HFFc6 (cell line): ENCODE data around the gene LRRC15. TPM values are rescaled to one million over a fixed set of nuclear protein-coding genes. Genes with fewer than 3 reads are reported as not detected.

Experiments used
- DNase-seq: peaks from one replicate; pipeline ENCODE4 v3.0.0-alpha.2; 2018
- H3K27ac Mint-ChIP-seq: 2 replicates; pipeline ENCODE4 v1.8.0; 2020; ENCODE audit warnings: mild to moderate bottlenecking, mixed read lengths
- H3K27me3 Mint-ChIP-seq: 2 replicates; pipeline ENCODE4 v1.8.0; 2021; ENCODE audit warnings: mild to moderate bottlenecking, moderate library complexity, mixed read lengths; ENCODE audit not compliant: insufficient read depth
- H3K36me3 Mint-ChIP-seq: 2 replicates; pipeline ENCODE4 v1.8.0; 2021; ENCODE audit warnings: low read depth, mixed read lengths
- H3K4me1 Mint-ChIP-seq: 2 replicates; pipeline ENCODE4 v1.8.0; 2020; ENCODE audit warnings: low read depth, mixed read lengths
- H3K4me3 Mint-ChIP-seq: 2 replicates; pipeline ENCODE4 v1.8.0; 2020; ENCODE audit warnings: mild to moderate bottlenecking, moderate library complexity, mixed read lengths
- H3K9me3 Mint-ChIP-seq: 2 replicates; pipeline ENCODE4 v1.8.0; 2020; ENCODE audit warnings: mild to moderate bottlenecking, mixed read lengths
- total RNA-seq, 6 experiments: library from RNA; stranded (reverse); fragmentation: NEBNext Ultra II Directional; extraction: Animal tissue kit (Norgen Biotek cat#: 25700); gene quantifications; 2 replicates in 1 of 6; 3 replicates in 5 of 6; pipeline ENCODE4 v1.2.3, GENCODE V29; 2021
- TF ChIP-seq, protein P1 (sequence below): fragments of 200-600 bp; sonication (generic); IDR thresholded peaks from 2 replicates; pipeline ENCODE4 v1.5.0; 2021; ENCODE audit warnings: antibody characterized with exemption, mild to moderate bottlenecking

LRRC15 gene
- total RNA-seq, 6 experiments from 2014 or later: 130 to 211 (median 176) TPM

DNA sequence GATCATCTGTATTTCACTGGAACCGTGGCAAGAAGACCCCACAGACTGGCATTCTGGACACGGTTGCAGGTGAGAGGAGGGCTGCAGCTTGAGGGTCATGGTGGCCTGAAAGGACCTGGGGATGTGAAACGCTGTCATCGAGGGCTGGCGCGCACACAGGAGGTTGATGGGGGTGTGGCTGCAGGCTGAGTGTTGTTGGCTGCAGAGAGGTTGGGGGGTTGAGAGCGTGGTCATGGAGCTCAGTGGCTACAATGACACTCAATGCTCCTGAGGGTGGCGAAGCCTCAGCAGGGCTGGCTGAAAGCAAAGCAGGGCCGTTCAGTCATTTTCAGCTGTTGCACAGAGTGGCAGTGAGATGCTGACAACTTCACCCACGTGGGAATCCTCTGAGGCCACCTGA lies 39.4 kb downstream of the LRRC15 start:
- DNase-seq: no peak
- Mint-ChIP-seq H3K27me3 (no peaks in the 10 kb centered on the region; the same call in 1 of the 2 replicates), H3K4me1 (peaks cover 37% of the 10 kb centered on the region), H3K9me3 (peaks cover 4% of the 10 kb centered on the region), H3K27ac (peak overlapping the region; percentile 63), H3K4me3 (no peak overlapping the region), H3K36me3 (no peaks in the 10 kb centered on the region)
- TF ChIP-seq, protein P1, sequence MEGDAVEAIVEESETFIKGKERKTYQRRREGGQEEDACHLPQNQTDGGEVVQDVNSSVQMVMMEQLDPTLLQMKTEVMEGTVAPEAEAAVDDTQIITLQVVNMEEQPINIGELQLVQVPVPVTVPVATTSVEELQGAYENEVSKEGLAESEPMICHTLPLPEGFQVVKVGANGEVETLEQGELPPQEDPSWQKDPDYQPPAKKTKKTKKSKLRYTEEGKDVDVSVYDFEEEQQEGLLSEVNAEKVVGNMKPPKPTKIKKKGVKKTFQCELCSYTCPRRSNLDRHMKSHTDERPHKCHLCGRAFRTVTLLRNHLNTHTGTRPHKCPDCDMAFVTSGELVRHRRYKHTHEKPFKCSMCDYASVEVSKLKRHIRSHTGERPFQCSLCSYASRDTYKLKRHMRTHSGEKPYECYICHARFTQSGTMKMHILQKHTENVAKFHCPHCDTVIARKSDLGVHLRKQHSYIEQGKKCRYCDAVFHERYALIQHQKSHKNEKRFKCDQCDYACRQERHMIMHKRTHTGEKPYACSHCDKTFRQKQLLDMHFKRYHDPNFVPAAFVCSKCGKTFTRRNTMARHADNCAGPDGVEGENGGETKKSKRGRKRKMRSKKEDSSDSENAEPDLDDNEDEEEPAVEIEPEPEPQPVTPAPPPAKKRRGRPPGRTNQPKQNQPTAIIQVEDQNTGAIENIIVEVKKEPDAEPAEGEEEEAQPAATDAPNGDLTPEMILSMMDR: no peak

DNA sequence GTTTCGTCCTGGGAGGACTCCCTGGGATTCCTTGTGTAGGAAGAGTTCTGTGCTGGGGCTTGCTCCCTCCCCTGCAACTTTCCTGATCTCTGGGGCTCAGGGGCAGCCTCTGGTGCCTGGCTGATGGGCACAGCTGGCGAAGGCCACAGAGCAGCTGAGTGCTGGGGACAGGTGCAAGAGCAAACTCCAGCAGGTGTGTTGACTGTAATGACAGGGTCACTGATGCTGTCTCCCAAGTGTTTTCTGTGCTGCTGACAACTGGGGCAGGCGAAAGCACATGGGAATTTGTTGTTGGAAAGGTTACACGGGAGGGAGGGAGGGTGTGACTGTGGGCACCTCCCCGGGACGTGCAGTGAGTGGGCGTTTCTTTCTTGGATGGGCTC lies 40.0 kb downstream of the LRRC15 start:
- Mint-ChIP-seq H3K27ac (no peak overlapping the region), H3K9me3 (peaks cover 4% of the 10 kb centered on the region), H3K4me3 (no peak overlapping the region), H3K4me1 (peaks cover 37% of the 10 kb centered on the region), H3K27me3 (no peaks in the 10 kb centered on the region; the same call in 1 of the 2 replicates), H3K36me3 (no peaks in the 10 kb centered on the region)
- TF ChIP-seq, protein P1: no peak
- DNase-seq: no peak

DNA sequence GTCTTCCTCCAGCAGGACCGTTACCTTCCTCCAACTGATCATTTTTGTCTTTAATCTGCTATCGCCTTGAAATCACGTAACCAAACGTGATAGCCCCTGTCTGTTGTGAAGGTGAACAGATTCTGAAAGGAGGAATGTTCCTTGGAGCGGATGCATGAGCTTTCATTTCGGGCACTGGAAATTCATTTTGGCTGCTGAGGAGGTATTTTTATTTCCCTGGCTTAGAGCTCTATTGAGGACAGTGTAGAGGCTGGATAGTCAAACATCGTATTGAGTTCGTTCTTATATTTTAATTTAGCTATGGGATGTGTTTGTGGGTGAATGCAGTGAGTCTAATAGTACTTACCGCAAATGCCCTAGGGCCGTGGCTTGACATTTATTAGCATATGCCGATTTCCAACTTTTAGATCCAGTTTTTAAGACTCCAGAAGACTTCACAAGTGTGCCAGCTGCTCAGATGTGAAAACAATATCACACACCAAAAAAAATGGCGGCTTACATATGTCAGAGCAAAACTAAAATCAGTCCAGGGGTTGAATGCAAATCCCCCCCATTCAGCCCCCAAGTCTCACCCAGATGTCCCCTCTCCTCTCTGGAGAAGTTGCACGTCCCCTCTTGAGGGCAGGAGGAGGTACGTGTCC lies 40.5 kb downstream of the LRRC15 start:
- H3K27me3 Mint-ChIP-seq: no peaks in the 10 kb centered on the region; the same call in 1 of the 2 replicates
- no peaks in the 10 kb centered on the region for H3K36me3 Mint-ChIP-seq
- H3K4me3 Mint-ChIP-seq: 0 out of 2 replicates have a peak overlapping the region, but pooled peaks have one; percentile 5
- no peak overlapping the region for H3K27ac Mint-ChIP-seq
- H3K9me3 Mint-ChIP-seq: peaks cover 4% of the 10 kb centered on the region
- DNase-seq: no peak
- TF ChIP-seq, protein P1: no peak
- peaks cover 35% of the 10 kb centered on the region for H3K4me1 Mint-ChIP-seq

DNA sequence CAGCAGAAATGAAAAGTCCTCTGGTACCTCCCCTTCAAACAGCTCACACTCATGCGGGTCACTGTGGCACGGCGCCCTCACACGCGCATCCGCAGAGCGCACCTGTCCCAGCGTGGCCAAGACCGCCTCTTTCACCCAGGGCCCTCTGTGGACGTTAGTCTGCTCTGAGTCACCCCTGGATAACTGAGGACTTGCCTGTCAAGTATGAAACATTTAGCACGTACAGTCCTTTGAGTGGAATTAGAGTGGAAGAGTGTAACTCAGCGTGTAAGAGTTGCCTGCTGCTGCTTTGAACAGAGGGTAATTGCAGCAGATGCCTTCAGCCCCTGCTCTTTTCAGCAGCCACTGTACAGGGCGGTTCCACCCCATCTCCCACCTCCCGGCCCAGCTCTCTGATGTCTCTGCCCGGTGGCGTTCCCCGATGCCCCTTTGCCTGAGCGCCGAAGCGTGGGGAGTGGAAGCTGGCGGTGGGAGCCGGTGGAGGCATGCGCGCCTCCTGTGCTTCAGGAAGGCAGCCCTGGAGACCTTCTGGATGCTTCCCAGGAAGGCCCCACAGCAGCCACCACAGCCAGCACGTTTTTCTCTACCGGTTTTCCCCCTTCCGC lies 41.4 kb downstream of the LRRC15 start:
- Mint-ChIP-seq H3K4me3 (no peak overlapping the region), H3K36me3 (no peaks in the 10 kb centered on the region), H3K4me1 (peaks cover 28% of the 10 kb centered on the region), H3K27me3 (no peaks in the 10 kb centered on the region; the same call in 1 of the 2 replicates), H3K9me3 (peaks cover 4% of the 10 kb centered on the region), H3K27ac (no peak overlapping the region)
- TF ChIP-seq, protein P1: no peak
- DNase-seq: peak; percentile 65

DNA sequence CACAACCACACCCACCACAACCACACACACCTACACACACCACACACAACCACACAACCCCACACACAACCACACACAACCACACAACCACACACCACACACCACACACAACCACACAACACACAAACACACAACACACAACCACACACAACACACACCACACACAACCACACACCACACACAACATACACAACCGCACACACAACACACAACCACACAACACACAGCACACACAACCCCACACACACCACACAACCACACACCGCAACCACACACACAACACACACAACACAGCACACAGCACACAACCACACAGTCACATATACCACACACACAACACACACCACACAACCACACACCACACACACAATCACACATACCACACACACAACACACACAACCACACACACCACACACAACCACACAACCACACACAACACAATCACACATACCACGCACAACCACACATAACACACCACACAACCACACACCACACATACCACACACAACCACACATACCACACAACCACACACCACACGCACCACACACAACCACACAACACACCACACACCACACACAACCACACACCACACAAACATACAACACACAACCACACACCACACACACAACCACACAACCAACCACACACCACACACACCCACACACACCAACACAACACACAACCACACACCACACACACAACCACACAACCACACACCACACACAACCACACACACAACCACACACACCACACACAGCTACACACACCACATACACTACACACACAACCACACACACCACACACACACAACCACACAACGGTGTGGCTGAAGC lies 42.1 kb downstream of the LRRC15 start:
- H3K4me1 Mint-ChIP-seq: peaks cover 20% of the 10 kb centered on the region
- H3K4me3 Mint-ChIP-seq: no peak overlapping the region
- no peak overlapping the region for H3K27ac Mint-ChIP-seq
- TF ChIP-seq, protein P1: no peak
- no peaks in the 10 kb centered on the region for H3K27me3 Mint-ChIP-seq
- DNase-seq: no peak
- no peaks in the 10 kb centered on the region for H3K36me3 Mint-ChIP-seq
- peaks cover 4% of the 10 kb centered on the region for H3K9me3 Mint-ChIP-seq
